IgD-negative memory B cell (primary cell): Measurements from ENCODE around the gene ZNF215. TPM values are rescaled to one million over a fixed set of nuclear protein-coding genes. Genes with fewer than 3 reads are reported as not detected.
"Not testable (repeated sequence)": the region's sequence is repeated elsewhere in the genome, so short reads cannot be mapped to it uniquely, and the experiment has no call there.

Experiments
- H3K27ac Mint-ChIP-seq, 3 donors: one replicate each; pipeline ENCODE4 v1.8.0; 2020 to 2022; ENCODE audit warnings: mild to moderate bottlenecking in 3 of 3, mixed read lengths in 3 of 3, moderate library complexity in 1 of 3
- H3K27me3 Mint-ChIP-seq: one replicate; pipeline ENCODE4 v1.8.0; 2021; ENCODE audit warnings: mixed read lengths
- H3K36me3 Mint-ChIP-seq: one replicate; pipeline ENCODE4 v1.8.0; 2020; ENCODE audit warnings: mild to moderate bottlenecking, mixed read lengths
- H3K4me1 Mint-ChIP-seq, 3 donors: one replicate each; pipeline ENCODE4 v1.8.0; 2020 to 2022; ENCODE audit warnings: mixed read lengths in 3 of 3, mild to moderate bottlenecking in 1 of 3
- H3K4me3 Mint-ChIP-seq, 4 donors: one replicate each; pipeline ENCODE4 v1.8.0; 2020 to 2022; ENCODE audit warnings: mild to moderate bottlenecking in 4 of 4, mixed read lengths in 4 of 4, moderate library complexity in 3 of 4
- H3K9me3 Mint-ChIP-seq, 3 donors: one replicate each; pipeline ENCODE4 v1.8.0; 2020 to 2021; ENCODE audit warnings: mixed read lengths in 3 of 3, mild to moderate bottlenecking in 1 of 3
- polyA plus RNA-seq: library from polyadenylated mRNA; unstranded; fragments of 300-500 nt; fragmentation: Illumina TruSeq; gene quantifications from one replicate; pipeline ENCODE4 v1.2.3, GENCODE V29; 2021

The ZNF215 gene
- 1.4 TPM for polyA plus RNA-seq

DNA sequence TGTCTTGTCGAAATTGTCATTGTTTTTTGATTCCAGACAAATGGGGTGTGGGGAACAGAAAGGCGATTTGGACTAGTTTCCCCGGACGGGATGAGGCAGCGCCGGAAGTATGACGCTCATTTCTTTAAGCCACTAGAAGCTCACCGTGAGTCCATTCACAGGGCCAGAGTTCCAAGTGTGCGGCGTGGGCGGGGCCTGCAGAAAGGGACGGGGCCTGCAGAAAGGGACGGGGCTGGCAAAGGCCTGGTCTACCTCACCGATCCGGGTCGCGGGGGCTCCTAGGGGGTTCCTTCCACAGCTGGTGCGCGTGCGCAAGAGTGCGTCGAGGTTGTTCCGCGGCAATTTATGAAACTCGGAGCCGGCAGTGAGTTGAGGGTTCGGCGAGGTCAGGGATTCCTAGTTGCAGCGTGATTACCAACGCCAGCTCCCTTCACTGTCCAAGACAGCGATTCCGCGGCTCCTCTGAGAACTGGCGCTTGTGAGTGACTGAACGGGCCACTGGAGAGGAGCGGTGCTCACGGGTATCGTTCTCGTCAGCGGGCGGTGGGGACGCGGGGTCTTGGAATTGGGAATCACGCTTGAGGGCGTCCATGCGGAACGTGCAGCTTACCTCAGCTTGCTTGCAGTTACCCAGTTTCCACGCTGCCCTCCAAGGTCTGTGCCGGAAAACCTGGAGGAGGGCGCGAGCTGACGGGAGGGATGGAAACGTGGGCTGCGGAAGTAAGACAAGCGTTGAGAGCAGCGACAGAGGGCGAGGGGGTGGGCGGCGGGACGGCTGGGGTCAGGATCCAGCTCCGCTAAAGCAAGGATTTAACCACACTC lies at the start of gene ZNF215:
Gene ZNF215, plus strand, starts transcription at position 219 of the 822 bp plus-strand sequence. CDS start 5,847 bp downstream, outside the sequence.
- H3K36me3 Mint-ChIP-seq, result no peaks in the 10 kb centered on the region
- H3K4me1 Mint-ChIP-seq, result peaks cover 9 to 15% (median 14%) of the 10 kb centered on the region in 3 donors
- H3K4me3 Mint-ChIP-seq, result peak within 1 kb of the TSS; percentile 65 to 94 (median 90)
- peaks cover 5% of the 10 kb centered on the region for H3K27me3 Mint-ChIP-seq
- H3K27ac Mint-ChIP-seq, result peak within 1 kb of the TSS in 2 of 3 donors; percentile 23 to 84
- H3K9me3 Mint-ChIP-seq, result peaks cover 0 to 2% (median 0%) of the 10 kb centered on the region in 3 donors

DNA sequence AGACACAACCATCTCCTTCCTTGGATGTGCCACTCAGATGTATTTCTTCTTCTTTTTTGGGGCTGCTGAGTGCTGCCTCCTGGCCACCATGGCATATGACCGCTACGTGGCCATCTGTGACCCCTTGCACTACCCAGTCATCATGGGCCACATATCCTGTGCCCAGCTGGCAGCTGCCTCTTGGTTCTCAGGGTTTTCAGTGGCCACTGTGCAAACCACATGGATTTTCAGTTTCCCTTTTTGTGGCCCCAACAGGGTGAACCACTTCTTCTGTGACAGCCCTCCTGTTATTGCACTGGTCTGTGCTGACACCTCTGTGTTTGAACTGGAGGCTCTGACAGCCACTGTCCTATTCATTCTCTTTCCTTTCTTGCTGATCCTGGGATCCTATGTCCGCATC lies 49.3 kb upstream of the ZNF215 start:
- no peaks in the 10 kb centered on the region for H3K36me3 Mint-ChIP-seq
- peak overlapping the region in 1 of 3 donors; percentile 7 for H3K27ac Mint-ChIP-seq
- no peaks in the 10 kb centered on the region for H3K9me3 Mint-ChIP-seq
- H3K27me3 Mint-ChIP-seq, result no peaks in the 10 kb centered on the region
- H3K4me1 Mint-ChIP-seq, result no peaks in the 10 kb centered on the region
- H3K4me3 Mint-ChIP-seq, result no peak overlapping the region

DNA sequence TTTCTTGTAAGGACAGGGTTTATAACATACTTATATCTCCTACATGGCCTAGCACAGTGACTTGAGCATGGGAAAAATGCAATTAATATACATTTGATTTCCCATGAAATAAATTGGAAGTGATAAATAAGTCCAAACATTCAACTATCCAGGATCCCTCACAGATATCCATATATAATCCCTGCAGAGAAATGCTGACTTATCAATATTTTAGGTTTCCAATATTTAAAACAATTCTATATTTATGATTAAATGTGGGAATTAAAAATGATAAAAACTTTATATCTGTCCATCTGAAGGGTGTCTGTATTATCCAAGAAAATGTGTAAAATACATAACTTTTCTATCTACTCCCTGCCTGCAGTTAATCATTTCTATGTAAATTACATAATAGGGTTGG lies 43.5 kb upstream of the ZNF215 start:
- H3K36me3 Mint-ChIP-seq, result no peaks in the 10 kb centered on the region
- peaks cover 3% of the 10 kb centered on the region for H3K27me3 Mint-ChIP-seq
- H3K4me1 Mint-ChIP-seq, result no peaks in the 10 kb centered on the region
- H3K9me3 Mint-ChIP-seq, result peaks cover 0 to 2% (median 0%) of the 10 kb centered on the region in 3 donors
- H3K27ac Mint-ChIP-seq, result no peak overlapping the region
- no peak overlapping the region for H3K4me3 Mint-ChIP-seq

DNA sequence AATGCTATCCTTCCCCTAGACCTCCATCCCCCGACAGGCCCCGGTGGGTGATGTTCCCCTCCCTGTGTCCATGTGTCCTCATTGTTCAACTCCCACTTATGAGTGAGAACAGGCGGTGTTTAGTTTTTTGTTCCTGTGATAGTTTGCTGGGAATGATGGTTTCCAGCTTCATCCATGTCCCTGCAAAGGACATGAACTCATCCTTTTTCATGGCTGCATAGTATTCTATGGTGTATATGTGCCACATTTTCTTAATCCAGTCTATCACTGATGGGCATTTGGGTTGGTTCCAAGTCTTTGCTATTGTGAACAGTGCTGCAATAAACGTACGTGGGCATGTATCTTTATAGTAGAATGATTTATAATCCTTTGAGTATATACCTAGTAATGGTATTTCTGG lies 38.5 kb upstream of the ZNF215 start:
- H3K4me1 Mint-ChIP-seq, H3K27me3 Mint-ChIP-seq, H3K27ac Mint-ChIP-seq, H3K9me3 Mint-ChIP-seq, H3K4me3 Mint-ChIP-seq, H3K36me3 Mint-ChIP-seq: not testable (repeated sequence)

DNA sequence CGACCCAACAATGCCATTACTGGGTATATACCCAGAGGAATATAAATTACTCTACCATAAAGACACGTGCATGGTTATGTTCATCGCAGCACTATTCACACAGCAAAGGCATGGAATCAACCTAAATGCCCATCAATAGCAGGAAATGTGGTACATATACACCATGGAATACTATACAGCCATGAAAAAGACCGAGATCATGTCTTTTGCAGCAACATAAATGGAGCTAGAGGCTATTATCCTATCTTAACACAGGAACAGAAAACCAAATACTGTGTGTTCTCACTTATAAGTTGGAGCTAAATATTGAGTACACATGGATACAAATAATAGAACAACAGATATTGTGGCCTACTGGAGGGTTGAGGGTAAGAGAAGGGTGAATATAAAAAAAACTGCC lies 37.4 kb upstream of the ZNF215 start:
- no peak overlapping the region for H3K4me3 Mint-ChIP-seq
- no peak overlapping the region for H3K27ac Mint-ChIP-seq
- H3K9me3 Mint-ChIP-seq, result peaks cover 0 to 2% (median 2%) of the 10 kb centered on the region in 3 donors
- H3K4me1 Mint-ChIP-seq, result no peaks in the 10 kb centered on the region
- peaks cover 5% of the 10 kb centered on the region for H3K27me3 Mint-ChIP-seq
- H3K36me3 Mint-ChIP-seq, result no peaks in the 10 kb centered on the region

DNA sequence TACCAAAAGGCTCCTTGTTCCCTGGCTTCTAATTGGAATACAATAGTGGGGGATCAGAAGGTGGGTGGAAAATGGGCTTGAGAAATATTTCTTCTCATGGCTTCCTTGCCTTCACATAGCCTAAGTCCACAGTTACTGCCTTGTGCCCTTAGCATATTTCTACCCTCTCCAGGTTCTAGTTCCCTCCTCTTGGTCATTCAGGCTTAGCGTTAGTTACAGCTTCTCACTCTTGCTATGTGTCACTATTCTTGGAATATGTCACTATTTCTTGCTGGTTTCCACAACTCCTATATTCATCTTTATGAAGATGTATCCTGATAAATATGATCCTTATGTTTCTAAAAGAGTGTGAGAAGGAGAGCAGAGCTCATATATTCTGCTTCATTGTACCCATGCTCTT lies 36.4 kb upstream of the ZNF215 start:
- H3K4me1 Mint-ChIP-seq, result no peaks in the 10 kb centered on the region
- no peak overlapping the region for H3K27ac Mint-ChIP-seq
- H3K4me3 Mint-ChIP-seq, result no peak overlapping the region
- H3K27me3 Mint-ChIP-seq, result peaks cover 5% of the 10 kb centered on the region
- no peaks in the 10 kb centered on the region for H3K36me3 Mint-ChIP-seq
- peaks cover 0 to 2% (median 2%) of the 10 kb centered on the region in 3 donors for H3K9me3 Mint-ChIP-seq

DNA sequence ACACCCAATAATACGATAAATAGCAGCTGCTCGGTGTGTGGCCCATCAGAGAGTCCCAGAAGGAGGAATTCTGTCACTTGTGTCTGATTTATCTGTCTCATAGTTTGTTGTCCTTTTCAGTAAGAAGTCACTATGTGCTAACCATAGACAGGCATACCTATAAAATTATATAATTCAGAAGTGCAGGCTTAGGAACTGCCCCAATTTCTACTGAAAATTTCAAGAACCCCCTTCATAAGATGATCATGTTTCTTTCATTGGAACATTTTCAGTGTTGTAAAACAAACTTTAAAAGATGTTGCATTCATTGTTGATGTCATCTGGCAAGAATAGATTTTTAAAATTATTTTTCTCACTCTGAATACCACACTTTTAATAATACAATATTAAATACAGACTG lies 33.8 kb upstream of the ZNF215 start, which contains the start of gene OR2D2:
Gene OR2D2, minus strand, starts transcription at position 101 of the 400 bp plus-strand sequence. Its CDS starts 0 bp downstream, at position 101.
- H3K36me3 Mint-ChIP-seq, result no peaks in the 10 kb centered on the region
- no peaks in the 10 kb centered on the region for H3K4me1 Mint-ChIP-seq
- no peak within 1 kb of the TSS for H3K27ac Mint-ChIP-seq
- peaks cover 0 to 2% (median 2%) of the 10 kb centered on the region in 3 donors for H3K9me3 Mint-ChIP-seq
- H3K4me3 Mint-ChIP-seq, result no peak within 1 kb of the TSS
- peaks cover 5% of the 10 kb centered on the region for H3K27me3 Mint-ChIP-seq

DNA sequence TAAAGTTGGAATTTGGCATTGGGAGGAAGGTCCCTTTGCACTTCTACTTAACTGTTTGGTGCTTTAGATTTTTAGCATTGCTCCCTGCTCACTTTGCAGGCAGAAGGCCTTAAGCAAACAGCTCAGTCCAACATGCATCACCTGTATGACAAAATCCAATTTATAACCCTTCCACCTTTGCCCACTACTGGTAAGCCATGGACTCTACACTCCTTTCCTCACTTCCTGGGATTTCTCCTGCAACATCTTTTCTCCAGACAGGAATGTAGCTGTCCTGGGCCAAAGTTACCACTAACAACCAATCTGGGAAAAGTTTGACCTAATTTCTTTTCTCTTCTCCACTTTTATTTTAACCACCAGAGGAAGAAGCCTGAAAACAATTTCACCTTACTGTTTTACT lies 32.1 kb upstream of the ZNF215 start:
- Mint-ChIP-seq H3K4me1 (no peaks in the 10 kb centered on the region), H3K27me3 (peaks cover 6% of the 10 kb centered on the region), H3K27ac (no peak overlapping the region), H3K36me3 (no peaks in the 10 kb centered on the region), H3K4me3 (no peak overlapping the region), H3K9me3 (peaks cover 0 to 2% (median 0%) of the 10 kb centered on the region in 3 donors)

DNA sequence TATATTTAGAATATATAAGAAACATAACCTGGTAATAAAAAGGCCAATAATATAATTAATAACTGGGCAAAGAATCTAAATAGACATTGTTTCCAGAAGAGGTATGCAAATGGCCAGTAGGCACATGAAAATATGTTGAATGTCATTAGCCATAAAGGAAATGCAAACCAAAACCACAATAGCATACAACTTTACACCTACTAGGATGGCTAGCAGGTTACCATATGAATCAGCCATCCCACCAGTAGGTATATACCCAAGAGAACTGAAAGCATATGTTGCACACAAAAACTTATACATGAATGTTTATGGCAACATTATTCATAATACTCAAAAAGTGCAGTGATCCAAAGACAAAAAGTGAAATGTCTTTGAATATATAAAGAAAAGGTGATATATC lies 31.2 kb upstream of the ZNF215 start:
- Mint-ChIP-seq H3K9me3 (no peaks in the 10 kb centered on the region), H3K27ac (no peak overlapping the region), H3K4me3 (no peak overlapping the region), H3K4me1 (no peaks in the 10 kb centered on the region), H3K36me3 (no peaks in the 10 kb centered on the region), H3K27me3 (peaks cover 6% of the 10 kb centered on the region)

DNA sequence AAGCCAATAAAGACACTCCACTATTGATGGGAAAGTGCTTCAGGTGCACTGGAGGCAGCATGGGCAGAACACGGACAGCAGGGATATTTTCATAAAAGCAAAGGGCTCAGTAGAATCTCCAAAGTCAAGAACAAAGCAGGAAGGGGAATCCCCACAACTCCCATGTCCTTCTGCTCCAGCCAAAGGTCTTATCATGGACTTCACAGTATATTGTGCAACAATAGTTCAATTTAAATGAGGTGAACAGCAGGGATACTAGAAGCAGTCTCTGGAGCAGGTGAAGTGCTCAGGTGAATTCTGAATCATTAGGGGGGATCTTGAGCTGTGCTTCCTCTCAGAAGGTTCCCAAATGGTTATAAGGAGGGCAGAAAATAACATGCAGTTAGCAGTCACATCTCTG lies 27.3 kb upstream of the ZNF215 start:
- no peak overlapping the region for H3K4me3 Mint-ChIP-seq
- no peaks in the 10 kb centered on the region for H3K4me1 Mint-ChIP-seq
- H3K36me3 Mint-ChIP-seq, result no peaks in the 10 kb centered on the region
- H3K9me3 Mint-ChIP-seq, result no peaks in the 10 kb centered on the region
- H3K27ac Mint-ChIP-seq, result no peak overlapping the region
- peaks cover 8% of the 10 kb centered on the region for H3K27me3 Mint-ChIP-seq

DNA sequence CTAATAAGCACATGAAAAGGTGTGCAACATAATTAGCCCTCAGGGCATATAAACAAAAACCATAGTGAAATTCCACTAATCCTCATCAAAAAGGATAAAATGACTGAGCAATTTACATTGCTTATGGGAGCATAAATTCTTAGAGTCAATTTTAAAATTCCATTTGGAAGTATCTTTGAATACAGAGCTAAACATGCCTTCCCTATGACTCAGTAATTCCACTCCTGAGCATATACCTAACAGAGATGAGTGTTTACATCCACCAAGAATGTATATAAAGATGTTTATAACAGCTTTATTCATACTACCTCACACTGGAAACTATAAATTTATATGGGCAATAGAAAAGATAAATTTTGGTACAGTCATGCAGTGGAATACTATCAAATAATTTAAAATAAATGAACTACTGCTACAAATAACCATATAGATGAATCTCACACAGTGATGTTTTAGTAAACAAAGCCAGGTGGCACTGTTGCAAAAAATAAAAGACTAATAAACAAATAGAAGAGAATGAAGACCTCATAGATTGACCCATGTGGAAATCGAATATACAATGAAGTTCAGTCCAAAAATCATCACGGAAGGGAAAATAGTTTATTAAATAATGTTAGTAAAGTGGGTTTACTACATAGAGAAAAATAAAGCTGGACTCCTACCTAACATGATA lies 25.8 kb upstream of the ZNF215 start:
- H3K27ac Mint-ChIP-seq, result no peak overlapping the region
- H3K4me3 Mint-ChIP-seq, result no peak overlapping the region
- H3K9me3 Mint-ChIP-seq, result no peaks in the 10 kb centered on the region
- no peaks in the 10 kb centered on the region for H3K4me1 Mint-ChIP-seq
- no peaks in the 10 kb centered on the region for H3K36me3 Mint-ChIP-seq
- H3K27me3 Mint-ChIP-seq, result peaks cover 8% of the 10 kb centered on the region

DNA sequence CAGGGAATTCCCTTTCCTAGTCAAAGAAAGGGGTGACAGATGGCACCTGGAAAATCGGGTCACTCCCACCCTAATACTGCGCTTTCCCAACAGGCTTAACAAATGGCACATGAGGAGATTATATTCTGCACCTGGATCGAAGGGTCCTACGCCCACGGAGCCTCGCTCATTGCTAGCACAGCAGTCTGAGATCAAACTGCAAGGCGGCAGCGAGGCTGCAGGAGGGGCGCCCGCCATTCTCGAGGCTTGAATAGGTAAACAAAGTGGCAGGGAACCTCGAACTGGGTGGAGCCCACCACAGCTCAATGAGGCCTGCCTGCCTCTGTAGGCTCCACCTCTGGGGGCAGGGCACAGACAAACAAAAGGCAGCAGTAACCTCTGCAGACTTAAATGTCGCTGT lies 21.4 kb upstream of the ZNF215 start:
- not testable (repeated sequence) for H3K27ac Mint-ChIP-seq, H3K27me3 Mint-ChIP-seq, H3K36me3 Mint-ChIP-seq, H3K4me1 Mint-ChIP-seq, H3K9me3 Mint-ChIP-seq, H3K4me3 Mint-ChIP-seq

DNA sequence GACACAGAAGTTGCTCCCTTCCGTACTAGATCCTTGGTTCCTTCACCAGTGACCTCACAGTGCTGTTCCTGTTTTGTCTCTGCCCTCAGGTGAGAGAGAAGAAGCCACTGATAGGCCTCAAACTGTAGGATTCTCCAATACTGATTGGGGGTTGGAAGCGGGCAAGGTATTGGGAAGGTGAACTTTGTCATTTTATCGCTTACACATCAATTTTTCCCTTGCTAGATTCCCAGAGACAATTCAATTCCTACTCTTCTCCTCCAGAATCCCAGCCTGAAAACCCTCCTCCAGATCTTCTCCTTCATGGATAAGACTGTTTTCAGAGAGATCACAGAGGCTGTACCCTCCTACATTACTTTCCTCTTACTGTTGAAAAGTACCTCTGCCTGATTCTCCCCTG lies 14.8 kb upstream of the ZNF215 start:
- no peaks in the 10 kb centered on the region for H3K36me3 Mint-ChIP-seq
- H3K9me3 Mint-ChIP-seq, result peaks cover 0 to 3% (median 0%) of the 10 kb centered on the region in 3 donors
- H3K27me3 Mint-ChIP-seq, result peaks cover 1% of the 10 kb centered on the region
- H3K4me3 Mint-ChIP-seq, result no peak overlapping the region
- no peak overlapping the region for H3K27ac Mint-ChIP-seq
- H3K4me1 Mint-ChIP-seq, result no peaks in the 10 kb centered on the region

DNA sequence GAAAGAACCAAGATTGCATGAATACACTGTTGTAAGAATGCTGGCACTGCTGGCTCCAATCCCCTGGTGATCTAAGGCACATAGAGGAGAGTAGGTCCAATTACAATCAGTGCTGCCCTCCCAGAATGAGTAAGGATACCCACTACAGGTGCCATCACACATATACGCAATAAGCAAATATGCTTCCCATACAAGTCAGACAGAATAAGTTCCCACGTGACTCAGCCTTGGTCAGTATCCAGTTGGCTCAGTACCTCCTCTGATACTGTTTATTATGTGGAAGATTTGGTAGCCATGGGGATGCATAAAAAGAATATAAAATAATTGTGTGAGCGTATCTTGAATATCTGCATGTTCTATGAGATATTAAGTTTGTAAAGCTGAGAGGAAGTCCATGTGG lies 14.3 kb upstream of the ZNF215 start:
- no peak overlapping the region for H3K27ac Mint-ChIP-seq
- peaks cover 1% of the 10 kb centered on the region for H3K27me3 Mint-ChIP-seq
- H3K9me3 Mint-ChIP-seq, result peaks cover 0 to 3% (median 0%) of the 10 kb centered on the region in 3 donors
- no peaks in the 10 kb centered on the region for H3K36me3 Mint-ChIP-seq
- H3K4me1 Mint-ChIP-seq, result no peaks in the 10 kb centered on the region
- H3K4me3 Mint-ChIP-seq, result no peak overlapping the region

DNA sequence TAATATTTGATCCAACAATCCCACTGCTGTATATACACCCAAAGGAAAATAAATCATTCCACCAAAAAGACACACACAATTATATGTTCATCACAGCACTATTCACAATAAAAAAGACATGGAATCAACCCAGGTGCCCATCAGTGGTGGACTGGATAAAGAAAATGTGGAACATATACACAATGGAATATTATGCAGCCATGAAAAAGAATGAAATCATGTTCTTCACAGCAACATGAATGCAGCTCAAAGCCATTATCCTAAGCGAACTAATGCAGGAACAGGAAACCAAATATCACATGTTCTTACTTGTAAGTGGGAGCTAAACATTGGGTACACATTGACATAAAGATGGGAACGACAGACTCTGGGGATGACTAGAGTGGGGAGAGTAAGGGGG lies 6.5 kb upstream of the ZNF215 start:
- Mint-ChIP-seq H3K27me3 (peaks cover 6% of the 10 kb centered on the region), H3K4me3 (peak overlapping the region in 1 of 4 donors; percentile 17), H3K4me1 (no peaks in the 10 kb centered on the region), H3K36me3 (no peaks in the 10 kb centered on the region), H3K27ac (no peak overlapping the region), H3K9me3 (no peaks in the 10 kb centered on the region)
